ENCODE measurements around the gene GP1BB.
"Not testable (repeated sequence)": the region's sequence is repeated elsewhere in the genome, so short reads cannot be mapped to it uniquely, and the experiment has no call there.

GP1BB gene

GRCh38 chr22:19724927-19725661 is 1.8 kb downstream of the GP1BB start:
- in situ Hi-C loops (cut with MboI; ENCODE audit: low sequenced_read_pairs) = no loop called here

GRCh38 chr22:19726064-19726788 is 2.9 kb downstream of the GP1BB start:
- in situ Hi-C loops (cut with MboI; ENCODE audit: low sequenced_read_pairs) = not testable (repeated sequence)

- in situ Hi-C loops (cut with MboI; ENCODE audit: low sequenced_read_pairs) = no loop called here
Observed at GRCh38 chr22:19727310-19728150, 4.2 kb downstream of the GP1BB start.

- in situ Hi-C loops (cut with MboI; ENCODE audit: low sequenced_read_pairs) = no loop called here
Observed at GRCh38 chr22:19728271-19728670, 4.9 kb downstream of the GP1BB start.

GRCh38 chr22:19728836-19729235 is 5.5 kb downstream of the GP1BB start:
- in situ Hi-C loops (cut with MboI; ENCODE audit: low sequenced_read_pairs) = no loop called here

- in situ Hi-C loops (cut with MboI; ENCODE audit: low sequenced_read_pairs) = no loop called here
Observed at GRCh38 chr22:19729507-19729906, 6.2 kb downstream of the GP1BB start.

- in situ Hi-C loops (cut with MboI; ENCODE audit: low sequenced_read_pairs) = no loop called here
Observed at GRCh38 chr22:19730198-19730597, 6.9 kb downstream of the GP1BB start.

- in situ Hi-C loops (cut with MboI; ENCODE audit: low sequenced_read_pairs) = no loop called here
Observed at GRCh38 chr22:19730655-19731360, 7.5 kb downstream of the GP1BB start.

GRCh38 chr22:19731361-19732135 is 8.2 kb downstream of the GP1BB start:
- in situ Hi-C loops (cut with MboI; ENCODE audit: low sequenced_read_pairs) = no loop called here

GRCh38 chr22:19732403-19733113 is 9.2 kb downstream of the GP1BB start:
- in situ Hi-C loops (cut with MboI; ENCODE audit: low sequenced_read_pairs) = no loop called here

GRCh38 chr22:19733755-19734154 is 10.4 kb downstream of the GP1BB start:
- in situ Hi-C loops (cut with MboI; ENCODE audit: low sequenced_read_pairs) = no loop called here

GRCh38 chr22:19734163-19734562 is 10.8 kb downstream of the GP1BB start:
- in situ Hi-C loops (cut with MboI; ENCODE audit: low sequenced_read_pairs) = no loop called here

GRCh38 chr22:19734837-19735382 is 11.6 kb downstream of the GP1BB start:
- in situ Hi-C loops (cut with MboI; ENCODE audit: low sequenced_read_pairs) = no loop called here

- in situ Hi-C loops (cut with MboI; ENCODE audit: low sequenced_read_pairs) = no loop called here
Observed at GRCh38 chr22:19735665-19736510, 12.5 kb downstream of the GP1BB start.

GRCh38 chr22:19737846-19738663 is 14.7 kb downstream of the GP1BB start:
- in situ Hi-C loops (cut with MboI; ENCODE audit: low sequenced_read_pairs) = no loop called here

GRCh38 chr22:19738664-19739447 is 15.5 kb downstream of the GP1BB start:
- in situ Hi-C loops (cut with MboI; ENCODE audit: low sequenced_read_pairs) = no loop called here

GRCh38 chr22:19739448-19739895 is 16.1 kb downstream of the GP1BB start:
- in situ Hi-C loops (cut with MboI; ENCODE audit: low sequenced_read_pairs) = no loop called here
